GM19463 (cell line): ENCODE measurements around the gene PRKD2.

Source experiments
- ATAC-seq: cut with Tn5 transposase; IDR thresholded peaks from one replicate; pipeline ENCODE4 v1.9.1; 2021; ENCODE audit warnings: mild to moderate bottlenecking, moderate library complexity; ENCODE audit not compliant: unreplicated experiment

PRKD2 gene

GRCh38 chr19:46725036-46725820 lies 8.3 kb upstream of the PRKD2 start:
- ATAC-seq, result no peak

GRCh38 chr19:46724468-46724867 lies 7.6 kb upstream of the PRKD2 start:
- ATAC-seq, result no peak

GRCh38 chr19:46723471-46723870 lies 6.6 kb upstream of the PRKD2 start:
- no peak for ATAC-seq

- ATAC-seq, result no peak
Measured at GRCh38 chr19:46723023-46723461, 6.1 kb upstream of the PRKD2 start.

DNA sequence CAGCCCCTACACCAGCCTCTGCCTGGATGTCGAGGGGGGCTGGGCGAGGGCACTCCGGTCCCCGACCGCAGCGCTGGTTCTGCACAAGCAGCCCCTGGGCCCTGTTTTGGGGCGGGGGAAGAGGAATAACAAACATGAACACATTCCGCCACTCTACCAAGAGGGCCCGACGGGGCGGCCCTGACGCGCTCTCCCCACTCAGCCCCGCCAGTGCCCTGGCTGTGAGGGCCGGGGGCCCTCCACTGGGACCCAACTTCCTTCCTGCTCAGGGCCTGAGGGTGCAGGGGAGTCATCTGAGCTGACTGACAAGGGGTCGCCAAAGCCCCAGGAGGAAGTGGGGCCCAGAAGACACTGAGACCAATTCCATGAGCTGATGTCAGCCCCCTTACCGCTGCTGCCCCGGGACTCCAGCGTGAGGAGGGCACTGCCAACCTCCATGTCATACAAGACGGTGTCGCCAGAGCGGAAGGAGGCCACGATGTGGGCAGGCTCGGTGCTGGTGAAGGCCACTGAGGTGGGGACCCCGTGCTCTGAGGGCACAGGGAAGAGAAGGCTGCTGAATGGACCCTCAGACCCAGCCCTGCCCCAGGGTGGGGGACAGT lies 5.6 kb upstream of the PRKD2 start:
- no peak for ATAC-seq

- no peak for ATAC-seq
Measured at GRCh38 chr19:46722004-46722380, 5.1 kb upstream of the PRKD2 start.

DNA sequence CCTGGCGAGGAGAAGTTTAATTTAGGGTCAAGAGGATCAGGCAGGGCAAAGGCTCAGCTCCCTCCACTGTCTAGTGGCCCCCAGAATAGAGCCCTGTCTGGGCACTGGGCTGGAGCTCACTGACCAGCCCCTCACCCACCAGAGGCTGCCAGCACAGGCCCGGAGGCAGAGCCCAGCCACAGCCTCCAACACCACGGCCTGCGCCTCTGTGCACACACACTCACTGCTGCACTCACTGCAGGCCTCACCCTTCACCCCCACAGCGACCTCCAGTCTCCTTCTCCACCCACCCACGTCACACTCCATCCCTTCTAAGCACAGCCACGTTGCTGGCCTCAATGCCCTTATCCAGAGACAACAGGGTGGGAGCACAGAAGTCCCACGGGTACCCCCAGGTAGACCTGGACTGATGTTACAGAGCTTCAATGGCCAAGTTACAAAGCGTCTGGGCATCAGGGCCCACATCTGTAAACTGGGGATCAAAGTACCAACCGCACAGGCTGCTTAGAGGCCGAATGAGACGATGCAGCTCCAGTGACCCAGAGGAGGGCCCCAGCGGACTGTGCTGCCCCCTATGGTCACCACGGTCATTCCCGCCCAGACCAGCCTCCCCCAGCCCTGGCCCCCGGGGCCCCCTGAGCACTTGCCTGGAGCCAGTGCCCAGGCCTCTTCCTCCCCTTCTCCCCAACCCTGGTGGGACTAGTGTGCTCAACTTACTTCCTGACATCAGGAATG lies 4.5 kb upstream of the PRKD2 start:
- no peak for ATAC-seq

DNA sequence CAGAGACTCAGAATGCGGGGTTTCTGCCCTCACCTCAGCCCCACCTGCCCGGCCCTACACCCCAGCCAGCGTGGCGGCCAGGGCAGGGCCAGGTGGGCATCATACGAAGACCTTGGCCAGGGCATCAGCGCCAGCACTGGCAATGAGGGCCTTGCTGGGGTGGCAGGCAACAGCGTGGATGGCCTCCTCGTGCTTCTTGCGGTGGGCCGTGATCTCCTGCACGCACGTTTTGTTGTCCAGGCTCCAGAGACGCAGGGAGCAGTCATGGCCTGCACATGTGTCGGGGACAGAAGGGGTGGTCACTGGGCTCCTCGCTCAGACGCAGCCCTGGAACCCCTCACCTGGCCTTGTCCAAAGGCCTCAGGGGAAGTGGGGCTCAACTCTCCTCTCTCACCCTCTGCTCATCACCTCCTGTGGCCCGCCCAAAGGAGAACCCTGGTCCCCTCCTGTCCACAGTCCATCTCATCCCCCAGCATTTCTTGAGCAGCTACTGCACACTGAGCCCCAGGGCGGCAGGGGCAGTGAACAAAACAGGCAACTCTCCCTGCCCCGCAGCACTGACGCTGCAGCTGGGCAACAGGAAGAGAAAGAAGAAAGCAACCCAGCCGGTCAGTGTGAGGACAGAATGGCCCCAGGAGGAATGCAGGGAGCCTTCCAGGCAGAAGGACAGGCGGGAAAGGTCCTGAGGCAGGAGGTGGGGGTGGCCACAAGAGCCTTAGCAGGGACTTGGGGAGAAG lies 3.8 kb upstream of the PRKD2 start:
- no peak for ATAC-seq

DNA sequence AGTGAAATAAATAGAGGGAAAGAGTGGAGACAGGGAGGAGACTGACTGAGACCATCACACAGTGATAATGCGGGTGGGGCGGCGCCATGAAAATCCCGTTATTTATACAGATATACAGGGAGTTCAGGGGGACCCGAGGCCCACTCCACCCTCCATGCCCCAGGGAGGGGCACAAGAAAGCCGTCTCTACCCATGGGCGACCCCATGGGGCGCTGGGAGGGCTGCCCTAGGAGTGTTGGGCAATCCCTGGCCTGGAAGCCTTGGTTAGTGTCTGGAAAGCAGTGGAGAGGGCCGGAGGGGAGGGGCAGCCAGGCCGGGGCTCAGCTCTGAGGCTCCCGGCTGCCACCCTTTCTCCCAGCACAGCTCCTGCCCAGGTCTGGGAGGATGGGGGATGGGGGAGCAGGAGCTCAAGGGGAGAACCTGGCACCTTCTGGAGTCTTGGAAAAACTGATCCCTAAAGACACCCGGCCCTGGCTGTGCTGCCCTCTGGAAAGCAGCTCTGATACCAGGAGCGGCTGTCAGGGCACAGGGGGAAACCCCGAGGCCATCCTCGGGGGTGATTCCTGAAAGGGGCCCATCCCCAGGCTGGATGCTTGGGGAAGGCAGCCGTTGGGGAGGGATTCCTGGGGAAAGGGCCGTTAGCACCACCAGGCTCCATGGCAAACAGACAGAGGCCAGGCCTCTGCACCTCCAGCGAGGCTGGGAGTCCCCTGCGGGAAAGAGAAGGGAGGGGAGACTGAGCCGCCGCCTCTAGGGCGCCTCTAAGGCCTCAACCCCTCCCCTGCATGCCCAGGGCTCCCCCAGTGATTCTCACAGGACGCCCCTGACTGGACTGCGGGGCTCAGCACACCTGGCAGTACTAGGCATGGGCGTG lies 3.0 kb upstream of the PRKD2 start:
- no peak for ATAC-seq

DNA sequence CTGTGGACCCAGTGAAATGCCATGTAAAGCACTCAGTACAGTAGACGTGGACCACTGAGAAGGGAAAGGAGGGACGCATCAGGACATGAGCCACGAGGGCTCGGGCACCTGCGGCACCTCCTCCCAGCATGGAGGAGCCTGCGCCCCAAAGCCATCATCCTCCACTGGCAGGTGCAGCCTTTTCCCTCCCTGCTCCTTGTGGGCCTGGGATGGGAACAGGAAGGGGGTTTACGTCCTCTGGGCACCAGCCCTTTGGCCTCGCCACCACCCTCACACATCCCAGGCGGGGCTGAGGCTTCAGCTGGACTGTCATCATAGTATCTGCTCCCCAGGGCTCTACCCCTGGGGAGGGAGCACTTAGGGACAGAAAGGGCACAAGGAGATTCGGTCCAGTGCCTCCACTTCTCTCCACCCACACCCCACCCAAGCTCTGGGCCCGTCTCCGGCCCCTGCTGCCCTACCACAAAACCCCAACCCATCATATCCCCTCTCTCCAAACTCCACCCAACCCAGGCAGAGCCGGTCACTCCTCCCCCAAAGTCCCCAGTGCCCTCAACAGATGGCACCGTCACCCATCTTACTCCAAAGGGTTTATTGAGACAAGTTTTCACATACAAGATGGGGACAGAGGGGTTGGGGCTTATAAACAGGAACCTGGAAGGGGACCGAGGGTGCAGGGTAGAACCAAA lies 2.2 kb upstream of the PRKD2 start:
- peak; percentile 38 for ATAC-seq

- ATAC-seq, result peak; percentile 23
Measured at GRCh38 chr19:46718157-46718933, 1.4 kb upstream of the PRKD2 start.

- no peak for ATAC-seq
Measured at GRCh38 chr19:46717716-46718143, 816 bp upstream of the PRKD2 start.

GRCh38 chr19:46716672-46717033 lies 261 bp downstream of the PRKD2 start:
- ATAC-seq, result no peak

GRCh38 chr19:46715975-46716671 lies 791 bp downstream of the PRKD2 start:
- no peak for ATAC-seq

DNA sequence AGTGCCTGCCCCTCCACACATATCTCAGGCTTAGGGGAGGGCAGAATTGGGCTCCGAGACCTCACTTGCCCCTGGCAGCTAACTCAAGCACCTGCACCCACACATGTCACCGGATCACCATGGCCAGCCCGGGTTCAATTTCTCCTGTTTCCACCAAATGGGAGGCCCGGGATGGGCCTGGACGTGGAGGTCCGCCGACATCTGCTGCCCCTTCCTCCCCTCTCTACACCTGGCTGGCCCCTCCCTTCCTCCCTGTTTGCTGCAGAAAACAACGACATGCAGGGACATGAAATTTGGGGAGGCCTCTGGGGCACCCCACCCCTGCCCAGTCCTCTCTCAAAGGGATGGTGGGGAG lies 1.3 kb downstream of the PRKD2 start:
- no peak for ATAC-seq

DNA sequence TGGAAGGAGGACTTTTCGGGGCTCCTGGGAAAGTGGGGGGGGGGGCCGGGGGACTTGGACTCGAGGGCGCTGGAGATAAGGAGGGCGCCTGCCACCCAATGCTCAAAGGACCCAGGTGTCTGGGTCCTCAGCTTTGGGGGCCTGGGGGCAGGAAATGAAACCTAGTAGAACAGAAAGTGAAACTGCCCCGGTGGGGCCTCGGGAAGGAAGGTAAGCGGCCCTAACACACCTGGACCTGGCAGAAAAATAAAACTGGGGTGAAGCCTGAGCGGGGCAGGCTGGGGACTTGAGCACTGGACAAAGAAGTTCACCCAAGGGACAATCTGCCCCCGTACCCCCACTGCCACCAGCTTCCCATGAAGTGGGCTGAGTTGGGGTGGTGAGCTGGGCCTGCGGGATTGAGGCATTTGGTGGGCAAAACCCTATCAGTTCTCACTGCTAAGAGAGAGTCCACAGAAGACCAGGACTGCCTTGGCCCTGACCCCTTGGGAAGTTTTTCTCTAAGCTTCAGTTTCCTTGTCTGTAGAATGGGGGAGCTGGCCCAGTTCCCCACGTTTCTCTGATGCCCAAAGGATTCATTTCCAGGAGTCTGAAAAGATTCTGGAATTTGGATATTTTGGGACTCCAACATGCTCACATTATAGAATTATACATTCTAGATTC lies 2.3 kb downstream of the PRKD2 start:
- no peak for ATAC-seq

DNA sequence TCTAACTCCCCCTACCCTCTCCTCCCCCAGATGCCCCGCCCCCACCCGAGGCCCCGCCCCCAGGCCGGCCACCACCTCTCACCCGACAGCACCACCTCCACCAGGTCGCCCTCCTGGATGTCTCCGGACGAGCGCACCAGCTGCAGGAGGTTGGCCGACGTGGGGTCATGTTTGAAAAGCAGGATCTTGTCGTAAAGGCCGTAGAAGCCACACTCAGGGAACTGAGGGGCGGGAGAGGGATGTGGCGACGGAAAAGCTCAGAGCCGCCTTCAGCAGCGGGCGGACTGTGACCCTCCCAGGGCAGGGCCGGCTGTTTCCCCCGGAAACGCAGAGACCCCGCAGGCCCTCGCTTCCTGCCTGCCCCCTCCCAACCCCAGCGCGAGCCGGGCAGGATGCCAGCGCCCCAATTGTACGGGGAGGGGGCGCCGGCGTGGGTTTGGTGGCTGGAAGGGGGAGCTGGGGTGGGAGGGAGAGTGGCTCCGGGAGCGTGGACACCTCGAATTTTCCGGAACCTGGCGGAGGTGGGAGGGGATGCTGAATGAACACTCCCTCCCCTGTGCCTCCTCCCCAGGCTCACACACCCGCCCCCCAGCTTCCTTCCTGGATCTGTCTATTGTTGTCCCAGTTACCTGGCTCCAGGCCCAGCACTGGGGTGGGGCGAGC lies 3.0 kb downstream of the PRKD2 start:
- ATAC-seq, result no peak
